Lower lobe of right lung (tissue), 2 donors: ENCODE results near the gene KPNA1. TPM values are rescaled to one million over a fixed set of nuclear protein-coding genes. Genes with fewer than 3 reads are reported as not detected.

Experiments
- ATAC-seq, 2 donors: fragments of 200-7000 bp; cut with Tn5 transposase; one replicate each; pipeline ENCODE4 v1.9.1; 2020 to 2022; ENCODE audit warnings: mild to moderate bottlenecking in 2 of 2, moderate library complexity in 2 of 2
- DNase-seq: peaks from one replicate; pipeline ENCODE4 v3.0.0-alpha.2; 2020
- H3K27ac ChIP-seq: fragments of 200-600 bp; one replicate; pipeline ENCODE4 v1.8.0; 2022
- H3K27me3 ChIP-seq: fragments of 200-600 bp; one replicate; pipeline ENCODE4 v1.8.0; 2022; ENCODE audit warnings: low read depth
- H3K36me3 ChIP-seq: fragments of 200-600 bp; one replicate; pipeline ENCODE4 v1.8.0; 2022; ENCODE audit warnings: mild to moderate bottlenecking
- H3K4me1 ChIP-seq: fragments of 200-600 bp; one replicate; pipeline ENCODE4 v1.8.0; 2022
- H3K4me3 ChIP-seq: fragments of 200-600 bp; one replicate; pipeline ENCODE4 v1.8.0; 2022; ENCODE audit warnings: mild to moderate bottlenecking
- H3K9me3 ChIP-seq: fragments of 200-600 bp; one replicate; pipeline ENCODE4 v1.8.0; 2022
- CTCF ChIP-seq: fragments of 200-600 bp; IDR thresholded peaks from one replicate; pipeline ENCODE4 v1.8.0; 2022; ENCODE audit warnings: antibody characterized with exemption, mild to moderate bottlenecking
- intact Hi-C: fragments of 100-400 bp; cut with DNase I; formaldehyde crosslinking; loops from one replicate; pipeline ENCODE4 v1.11.0; 2022
- total RNA-seq: library from RNA; stranded (reverse); fragmentation: NEBNext Ultra II Directional; extraction: Animal tissue kit (Norgen Biotek cat#: 25700); gene quantifications from one replicate; pipeline ENCODE4 v1.2.1, GENCODE V29; 2021
- donor health status: DM: no; HTN: yes; CAD: no; lungs with severe emphysema.

KPNA1 gene
- total RNA-seq, 1 donor from 2014 or later: 54.5 TPM

- Histone ChIP-seq H3K4me1 (peaks cover 6% of the 10 kb centered on the region), H3K27me3 (no peaks in the 10 kb centered on the region), H3K4me3 (no peak overlapping the region), H3K27ac (no peak overlapping the region), H3K9me3 (no peaks in the 10 kb centered on the region), H3K36me3 (peaks cover 4% of the 10 kb centered on the region)
- no peak for ATAC-seq
- TF ChIP-seq CTCF: no peak
- no peak for DNase-seq
- intact Hi-C loops: no loop called here
These were observed 122.9 kb downstream of the KPNA1 start for GRCh38 chr3:122391681-122392446.

- intact Hi-C loops: no loop called here
- Histone ChIP-seq H3K4me3 (no peak overlapping the region), H3K27ac (no peak overlapping the region), H3K4me1 (peaks cover 6% of the 10 kb centered on the region), H3K27me3 (no peaks in the 10 kb centered on the region), H3K9me3 (no peaks in the 10 kb centered on the region), H3K36me3 (peaks cover 4% of the 10 kb centered on the region)
- ATAC-seq: no peak
- TF ChIP-seq CTCF: no peak
- DNase-seq: no peak
These were observed 124.1 kb downstream of the KPNA1 start for GRCh38 chr3:122390665-122391064.

- Histone ChIP-seq H3K4me1 (peaks cover 12% of the 10 kb centered on the region), H3K27me3 (no peaks in the 10 kb centered on the region), H3K4me3 (no peak overlapping the region), H3K36me3 (peaks cover 4% of the 10 kb centered on the region), H3K27ac (no peak overlapping the region), H3K9me3 (no peaks in the 10 kb centered on the region)
- intact Hi-C loops: no loop called here
- no peak for TF ChIP-seq CTCF
- DNase-seq (no peak), ATAC-seq (no peak)
These were observed 124.8 kb downstream of the KPNA1 start for GRCh38 chr3:122389892-122390291.

- ATAC-seq: no peak
These were observed 125.5 kb downstream of the KPNA1 start for GRCh38 chr3:122389197-122389596.

GRCh38 chr3:122387709-122388108, 127.0 kb downstream of the KPNA1 start:
- TF ChIP-seq CTCF: no peak
- Histone ChIP-seq H3K4me3 (no peak overlapping the region), H3K27me3 (no peaks in the 10 kb centered on the region), H3K4me1 (peaks cover 12% of the 10 kb centered on the region), H3K27ac (no peak overlapping the region), H3K9me3 (no peaks in the 10 kb centered on the region), H3K36me3 (peaks cover 4% of the 10 kb centered on the region)
- intact Hi-C loops: no loop called here
- DNase-seq: no peak
- no peak for ATAC-seq

More at GRCh38 chr3:122389197-122389596, 125.5 kb downstream of the KPNA1 start:
- Histone ChIP-seq H3K27ac (no peak overlapping the region), H3K9me3 (no peaks in the 10 kb centered on the region), H3K4me3 (no peak overlapping the region), H3K27me3 (no peaks in the 10 kb centered on the region), H3K36me3 (peaks cover 4% of the 10 kb centered on the region), H3K4me1 (peaks cover 17% of the 10 kb centered on the region)
- no peak for DNase-seq
- intact Hi-C loops: no loop called here
- no peak for TF ChIP-seq CTCF
